GM10266 (cell line): ENCODE results near the gene ENTREP3.

Experiments
- DNase-seq: peaks from one replicate; pipeline ENCODE4 v3.0.0; 2012; ENCODE audit errors: extremely low spot score
- CTCF ChIP-seq: IDR thresholded peaks from 2 replicates; pipeline ENCODE4 v1.5.1; 2012; ENCODE audit warnings: mild to moderate bottlenecking, low read depth; ENCODE audit not compliant: control insufficient read depth, insufficient read depth; ENCODE audit errors: missing control alignments

ENTREP3 gene

DNA sequence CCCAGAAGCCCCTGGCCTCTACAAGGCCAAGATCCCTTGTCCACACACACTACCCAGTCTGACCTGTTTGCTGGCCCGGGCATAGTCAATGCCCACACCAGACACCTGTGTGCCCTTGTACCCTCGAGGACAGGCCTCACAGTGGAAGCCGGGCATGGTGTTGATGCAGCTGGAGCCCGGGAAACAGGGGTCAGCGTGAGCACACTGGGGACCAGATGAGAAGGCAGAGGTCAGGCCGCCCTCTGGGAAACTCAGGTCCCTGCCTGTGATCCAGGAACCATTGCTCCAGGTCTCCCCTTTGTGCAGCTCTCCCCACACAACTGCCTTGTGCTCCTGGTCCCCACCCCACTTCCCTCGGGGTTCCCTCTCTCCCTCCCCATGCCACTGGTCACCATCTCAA, 53.1 kb downstream of the ENTREP3 start:
- TF ChIP-seq CTCF, result no peak
- no peak for DNase-seq

DNA sequence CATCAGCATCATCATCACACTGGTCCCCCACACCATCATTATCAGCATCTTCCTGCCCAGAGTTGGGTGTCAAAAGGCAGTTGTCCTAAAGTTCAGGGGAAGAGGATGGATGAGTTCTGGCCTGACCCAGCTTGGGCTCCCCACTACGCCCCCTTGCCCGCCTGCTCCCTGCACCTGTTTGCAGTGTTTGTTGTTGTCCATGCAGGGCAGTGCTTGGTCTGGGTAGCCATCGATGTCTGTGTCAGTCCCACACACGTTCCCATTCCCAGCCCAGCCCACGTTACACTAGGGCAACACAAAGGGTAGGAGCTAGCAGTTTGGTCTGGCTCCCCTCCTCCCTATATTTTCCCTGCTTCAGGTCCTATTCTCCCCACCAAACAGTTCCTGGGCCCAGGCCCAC, 54.4 kb downstream of the ENTREP3 start:
- no peak for DNase-seq
- TF ChIP-seq CTCF, result no peak

DNA sequence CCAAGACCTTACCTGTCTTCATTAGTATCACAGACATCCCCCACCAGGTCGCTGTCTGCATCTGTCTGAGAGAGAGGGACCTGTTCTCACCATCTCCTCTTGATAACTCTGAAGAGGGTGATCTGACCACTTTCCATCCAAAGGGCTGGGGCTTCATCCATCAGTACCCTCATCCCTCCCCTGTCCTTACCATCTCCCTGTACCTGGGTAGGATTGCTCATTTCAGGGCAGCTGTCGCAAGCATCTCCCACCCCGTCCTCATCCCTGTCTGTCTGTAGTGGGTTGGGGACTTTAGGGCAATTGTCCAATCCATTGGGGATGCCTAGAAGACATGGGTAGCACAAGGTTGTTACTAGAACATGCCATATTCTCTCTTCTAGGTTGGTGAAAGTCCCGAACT, 55.5 kb downstream of the ENTREP3 start:
- TF ChIP-seq CTCF, result no peak
- peak; percentile 4 for DNase-seq

GRCh38 chr1:155198547-155198906, 56.8 kb downstream of the ENTREP3 start:
- TF ChIP-seq CTCF, result no peak
- no peak for DNase-seq

GRCh38 chr1:155197901-155198546, 57.3 kb downstream of the ENTREP3 start:
- no peak for DNase-seq
- TF ChIP-seq CTCF, result no peak
